Stomach (tissue), 9 donors: ENCODE measurements around the gene PTCSC3. TPM values are rescaled to one million over a fixed set of nuclear protein-coding genes. Genes with fewer than 3 reads are reported as not detected.

Source experiments
- DNase-seq, 2 donors: peaks; one replicate each; pipeline versions ENCODE4 v3.0.0 to v3.0.0-alpha.2; 2013 to 2019
- H3K27ac ChIP-seq, 5 donors: fragments of 200-600 bp in 4 of 5; sonication (generic) in 4 of 5; one replicate each; pipeline ENCODE4 v1.5.1; 2013 to 2019; ENCODE audit warnings: mild to moderate bottlenecking in 1 of 5, moderate library complexity in 1 of 5
- H3K27me3 ChIP-seq, 3 donors: fragments of 200-600 bp; sonication (generic); one replicate each; pipeline ENCODE4 v1.5.1; 2017 to 2019; ENCODE audit warnings: mixed run types in 1 of 3
- H3K36me3 ChIP-seq, 4 donors: fragments of 200-600 bp; sonication (generic); 1 replicate in 3 of 4; 2 replicates in 1 of 4; pipeline ENCODE4 v1.5.1; 2016 to 2019
- H3K4me1 ChIP-seq, 4 donors: fragments of 200-600 bp; sonication (generic); one replicate each; pipeline ENCODE4 v1.5.1; 2016 to 2019
- H3K4me3 ChIP-seq, 4 donors: fragments of 200-600 bp; sonication (generic) in 3 of 4; one replicate each; pipeline ENCODE4 v1.5.1; 2016 to 2019; ENCODE audit warnings: mild to moderate bottlenecking in 1 of 4
- H3K9me3 ChIP-seq, 4 donors: fragments of 200-600 bp; sonication (generic); one replicate each; pipeline ENCODE4 v1.5.1; 2016 to 2019
- EP300 ChIP-seq: sonication (generic); formaldehyde crosslinking; IDR thresholded peaks from one replicate; pipeline ENCODE4 v1.6.1; 2017; ENCODE audit warnings: antibody characterized with exemption
- POLR2A ChIP-seq, 4 donors: fragments of 450-650 bp; IDR thresholded peaks; one replicate each; pipeline ENCODE4 v1.6.1; 2016; ENCODE audit warnings: antibody characterized with exemption in 4 of 4, control low read depth in 2 of 4, mild to moderate bottlenecking in 1 of 4, moderate library complexity in 1 of 4
- POLR2AphosphoS5 ChIP-seq, 3 donors: sonication (generic); formaldehyde crosslinking; IDR thresholded peaks; one replicate each; pipeline ENCODE4 v1.6.1; 2016; ENCODE audit warnings: antibody characterized with exemption in 3 of 3
- WGBS, 5 donors: extraction: QIAGEN DNeasy Blood & Tissue Kit in 3 of 5; methylation state at CpG; one replicate each; pipeline versions ENCODE4 v1.1.5 to v1.1.7; 2013 to 2018; 5-methylcytosine and 5-hydroxymethylcytosine counted together
- intact Hi-C: fragments of 100-400 bp; cut with DNase I; formaldehyde crosslinking; loops from one replicate; pipeline ENCODE4 v1.15.1; 2023; ENCODE audit warnings: low total_unique reads
- polyA plus RNA-seq, 3 donors: library from polyadenylated mRNA; stranded (reverse); fragments of 200-250 nt; gene quantifications; one replicate each; pipeline ENCODE4 v1.2.3, GENCODE V29; 2013
- total RNA-seq, 5 donors: library from RNA; depleted of rRNA; stranded (reverse); fragments of >200 nt; gene quantifications; one replicate each; pipeline versions ENCODE4 v1.1.0 to v1.2.3, GENCODE V29; 2014 to 2016
- TF ChIP-seq, protein P1 (sequence below), 7 experiments: fragments of 450-650 bp in 4 of 7; fragments of 200-600 bp in 3 of 7; sonication (generic) in 3 of 7; IDR thresholded peaks; one replicate each; pipeline ENCODE4 v1.5.1; 2016 to 2019; ENCODE audit warnings: antibody characterized with exemption in 7 of 7, control low read depth in 2 of 7, mild to moderate bottlenecking in 1 of 7
- donor health status: healthy with polysubstance abuse.
- donor health status: Bipolar disorder and iron deficiency.
- donor health status: healthy.

Gene PTCSC3
- total and polyA plus RNA-seq, 8 donors: 0.65 TPM; not detected in 7

DNA sequence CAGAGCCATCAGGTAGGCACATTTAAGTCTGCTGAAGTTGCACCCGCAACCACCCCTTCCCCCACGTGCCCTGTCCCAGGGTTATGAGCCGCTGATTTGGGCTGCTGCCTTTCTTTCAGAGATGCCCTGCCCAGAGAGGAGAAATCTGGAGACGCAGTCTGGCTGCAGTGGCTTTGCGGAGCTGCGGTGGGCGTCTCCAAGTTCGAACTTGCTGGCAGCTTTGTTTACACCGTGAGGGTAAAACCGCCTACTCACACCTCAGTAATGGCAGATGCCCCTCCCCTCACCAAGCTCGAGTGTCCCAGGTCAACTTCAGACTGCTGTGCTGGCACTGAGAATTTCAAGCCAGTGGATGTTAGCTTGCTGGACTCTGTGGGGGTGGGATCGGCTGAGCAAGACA is 14.7 kb downstream of the PTCSC3 start:
- H3K27ac ChIP-seq: no peak overlapping the region
- no peak for DNase-seq
- WGBS, 5 donors: 34 to 62% (median 44%) methylated on average over 7 to 12 of the region's 12 CpGs
- no peaks in the 10 kb centered on the region for H3K36me3 ChIP-seq
- peaks cover 0 to 13% (median 0%) of the 10 kb centered on the region in 3 donors for H3K27me3 ChIP-seq
- intact Hi-C loops: no loop called here
- TF ChIP-seq POLR2AphosphoS5 (IDR thresholded peaks at IDR 0.05): no peak
- no peak for TF ChIP-seq POLR2A (IDR thresholded peaks at IDR 0.05)
- no peak for TF ChIP-seq EP300
- TF ChIP-seq, protein P1, sequence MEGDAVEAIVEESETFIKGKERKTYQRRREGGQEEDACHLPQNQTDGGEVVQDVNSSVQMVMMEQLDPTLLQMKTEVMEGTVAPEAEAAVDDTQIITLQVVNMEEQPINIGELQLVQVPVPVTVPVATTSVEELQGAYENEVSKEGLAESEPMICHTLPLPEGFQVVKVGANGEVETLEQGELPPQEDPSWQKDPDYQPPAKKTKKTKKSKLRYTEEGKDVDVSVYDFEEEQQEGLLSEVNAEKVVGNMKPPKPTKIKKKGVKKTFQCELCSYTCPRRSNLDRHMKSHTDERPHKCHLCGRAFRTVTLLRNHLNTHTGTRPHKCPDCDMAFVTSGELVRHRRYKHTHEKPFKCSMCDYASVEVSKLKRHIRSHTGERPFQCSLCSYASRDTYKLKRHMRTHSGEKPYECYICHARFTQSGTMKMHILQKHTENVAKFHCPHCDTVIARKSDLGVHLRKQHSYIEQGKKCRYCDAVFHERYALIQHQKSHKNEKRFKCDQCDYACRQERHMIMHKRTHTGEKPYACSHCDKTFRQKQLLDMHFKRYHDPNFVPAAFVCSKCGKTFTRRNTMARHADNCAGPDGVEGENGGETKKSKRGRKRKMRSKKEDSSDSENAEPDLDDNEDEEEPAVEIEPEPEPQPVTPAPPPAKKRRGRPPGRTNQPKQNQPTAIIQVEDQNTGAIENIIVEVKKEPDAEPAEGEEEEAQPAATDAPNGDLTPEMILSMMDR (IDR thresholded peaks at IDR 0.05): no peak
- H3K9me3 ChIP-seq: no peaks in the 10 kb centered on the region
- H3K4me3 ChIP-seq: no peak overlapping the region
- no peaks in the 10 kb centered on the region for H3K4me1 ChIP-seq

DNA sequence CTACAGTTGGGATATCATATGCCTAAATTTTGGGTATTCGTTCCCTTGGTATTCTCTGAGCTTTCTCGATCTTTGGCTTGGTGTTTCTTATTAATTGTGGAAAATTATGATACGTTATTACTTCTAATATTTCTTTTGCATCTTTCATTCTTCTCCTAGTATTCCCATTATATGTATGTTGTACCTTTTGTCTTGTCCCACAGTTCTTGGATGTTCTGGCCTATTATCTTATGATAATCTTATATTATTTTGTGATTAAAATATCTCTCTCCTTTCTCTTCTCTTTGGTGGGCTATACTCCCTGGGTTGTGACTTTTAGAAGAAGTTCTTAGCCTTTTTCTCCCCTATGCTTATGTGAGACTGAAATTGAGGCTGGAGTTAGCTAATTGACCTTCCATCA is 25.2 kb downstream of the PTCSC3 start:
- intact Hi-C loops: no loop called here
- Histone ChIP-seq H3K27me3 (no peaks in the 10 kb centered on the region), H3K4me3 (no peak overlapping the region), H3K36me3 (no peaks in the 10 kb centered on the region), H3K27ac (no peak overlapping the region), H3K9me3 (peaks cover 0 to 17% (median 15%) of the 10 kb centered on the region in 4 donors), H3K4me1 (no peaks in the 10 kb centered on the region)
- TF ChIP-seq POLR2A (IDR thresholded peaks at IDR 0.05): no peak
- TF ChIP-seq, protein P1 (IDR thresholded peaks at IDR 0.05): no peak
- DNase-seq: no peak
- WGBS, 5 donors: 86 to 98% (median 94%) methylated on average over 3 of the region's 3 CpGs

- Histone ChIP-seq H3K4me1 (no peaks in the 10 kb centered on the region), H3K27ac (no peak overlapping the region), H3K9me3 (no peaks in the 10 kb centered on the region), H3K4me3 (no peak overlapping the region), H3K36me3 (no peaks in the 10 kb centered on the region), H3K27me3 (no peaks in the 10 kb centered on the region)
- intact Hi-C loops: no loop called here
- WGBS, 5 donors: 75 to 89% (median 80%) methylated on average over 2 of the region's 2 CpGs
- DNase-seq: no peak
- TF ChIP-seq POLR2A (IDR thresholded peaks at IDR 0.05): no peak
- no peak for TF ChIP-seq EP300
- no peak for TF ChIP-seq POLR2AphosphoS5 (IDR thresholded peaks at IDR 0.05)
- TF ChIP-seq, protein P1 (IDR thresholded peaks at IDR 0.05): no peak
Measured at GRCh38 chr14:36134038-36134437, 42.5 kb downstream of the PTCSC3 start.

GRCh38 chr14:36132826-36133225 is 43.7 kb downstream of the PTCSC3 start:
- DNase-seq: no peak
- no peak for TF ChIP-seq POLR2AphosphoS5 (IDR thresholded peaks at IDR 0.05)
- TF ChIP-seq EP300: no peak
- TF ChIP-seq, protein P1 (IDR thresholded peaks at IDR 0.05): no peak
- TF ChIP-seq POLR2A (IDR thresholded peaks at IDR 0.05): no peak
- H3K9me3 ChIP-seq: no peaks in the 10 kb centered on the region
- 47 to 100% (median 91%) methylated on average over 1 of the region's 1 CpG for WGBS, 5 donors
- intact Hi-C loops: no loop called here
- no peak overlapping the region for H3K4me3 ChIP-seq
- no peaks in the 10 kb centered on the region for H3K4me1 ChIP-seq
- no peaks in the 10 kb centered on the region for H3K36me3 ChIP-seq
- no peak overlapping the region for H3K27ac ChIP-seq
- H3K27me3 ChIP-seq: no peaks in the 10 kb centered on the region
